ENCODE data around the gene KIFC3.

DNA sequence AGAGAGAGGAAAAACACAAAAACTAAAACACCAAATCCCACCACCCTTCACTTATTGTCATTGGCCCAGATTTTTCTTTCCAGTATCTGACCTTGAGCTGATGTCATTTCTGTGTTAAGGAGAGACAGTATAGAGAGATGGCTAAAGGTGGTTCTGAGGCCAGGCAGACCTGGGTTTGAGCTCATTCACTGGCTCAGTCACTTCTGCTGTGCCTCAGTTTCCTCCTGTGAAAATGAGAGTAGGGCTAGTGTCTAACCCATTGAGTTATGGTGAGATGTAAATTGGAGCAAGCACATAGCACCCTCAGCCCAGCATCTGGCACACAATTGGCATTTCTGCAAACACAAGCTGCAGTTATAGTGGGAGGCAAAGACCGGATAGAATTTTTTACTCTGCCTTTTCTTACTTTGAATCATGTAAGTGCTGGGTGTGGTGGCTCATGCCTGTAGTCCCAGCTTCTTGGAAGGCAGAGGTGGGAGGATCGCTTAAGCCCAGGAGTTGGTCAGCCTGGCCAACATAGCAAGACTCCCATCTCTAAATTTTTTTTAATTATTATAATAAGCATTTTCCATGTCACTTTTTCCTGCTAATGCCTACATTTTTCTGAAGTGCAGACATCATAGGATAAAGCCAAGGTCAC is 6.4 kb upstream of the KIFC3 start:
- TF ChIP-seq, protein P1, sequence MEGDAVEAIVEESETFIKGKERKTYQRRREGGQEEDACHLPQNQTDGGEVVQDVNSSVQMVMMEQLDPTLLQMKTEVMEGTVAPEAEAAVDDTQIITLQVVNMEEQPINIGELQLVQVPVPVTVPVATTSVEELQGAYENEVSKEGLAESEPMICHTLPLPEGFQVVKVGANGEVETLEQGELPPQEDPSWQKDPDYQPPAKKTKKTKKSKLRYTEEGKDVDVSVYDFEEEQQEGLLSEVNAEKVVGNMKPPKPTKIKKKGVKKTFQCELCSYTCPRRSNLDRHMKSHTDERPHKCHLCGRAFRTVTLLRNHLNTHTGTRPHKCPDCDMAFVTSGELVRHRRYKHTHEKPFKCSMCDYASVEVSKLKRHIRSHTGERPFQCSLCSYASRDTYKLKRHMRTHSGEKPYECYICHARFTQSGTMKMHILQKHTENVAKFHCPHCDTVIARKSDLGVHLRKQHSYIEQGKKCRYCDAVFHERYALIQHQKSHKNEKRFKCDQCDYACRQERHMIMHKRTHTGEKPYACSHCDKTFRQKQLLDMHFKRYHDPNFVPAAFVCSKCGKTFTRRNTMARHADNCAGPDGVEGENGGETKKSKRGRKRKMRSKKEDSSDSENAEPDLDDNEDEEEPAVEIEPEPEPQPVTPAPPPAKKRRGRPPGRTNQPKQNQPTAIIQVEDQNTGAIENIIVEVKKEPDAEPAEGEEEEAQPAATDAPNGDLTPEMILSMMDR (CRISPR knock-in tag; IDR thresholded peaks at IDR 0.05) = no peak
- TF ChIP-seq NFE2L1 (CRISPR knock-in tag; IDR thresholded peaks at IDR 0.05; ENCODE audit: borderline replicate concordance) (no peak), RAD21 (CRISPR knock-in tag; IDR thresholded peaks at IDR 0.05) (no peak), HNRNPK (IDR thresholded peaks at IDR 0.05; ENCODE audit: low read depth, low read length, poor library complexity, severe bottlenecking) (no peak), BHLHE40 (IDR thresholded peaks at IDR 0.05; ENCODE audit: low read length) (no peak)

All from HepG2 (cell line).